Aorta (tissue), 5 donors: Measurements from ENCODE around the gene WFDC10A. TPM values are rescaled to one million over a fixed set of nuclear protein-coding genes. Genes with fewer than 3 reads are reported as not detected.
"Not testable (repeated sequence)": the region's sequence is repeated elsewhere in the genome, so short reads cannot be mapped to it uniquely, and the experiment has no call there.

Source experiments
- ATAC-seq: fragments of 200-7000 bp; cut with Tn5 transposase; one replicate; pipeline ENCODE4 v1.9.1; 2022; ENCODE audit warnings: moderate library complexity; ENCODE audit not compliant: low FRiP score
- DNase-seq, 2 donors: peaks; one replicate each; pipeline ENCODE4 v3.0.0-alpha.2; 2020
- H3K27ac ChIP-seq, 2 donors: one replicate each; pipeline ENCODE4 v1.5.1; 2013; ENCODE audit warnings: low read length in 2 of 2, mild to moderate bottlenecking in 2 of 2, moderate library complexity in 2 of 2, control low read depth in 1 of 2, inconsistent platforms in 1 of 2, low read depth in 1 of 2
- H3K27me3 ChIP-seq, 2 donors: one replicate each; pipeline ENCODE4 v1.6.1; 2013; ENCODE audit warnings: control low read depth in 1 of 2, low read length in 1 of 2, mild to moderate bottlenecking in 1 of 2, moderate library complexity in 1 of 2; ENCODE audit not compliant: insufficient read depth in 2 of 2, control insufficient read depth in 1 of 2
- H3K36me3 ChIP-seq, 2 donors: one replicate each; pipeline ENCODE4 v1.6.1; 2013; ENCODE audit warnings: control low read depth in 1 of 2, low read length in 1 of 2, mild to moderate bottlenecking in 1 of 2; ENCODE audit not compliant: insufficient read depth in 2 of 2, control insufficient read depth in 1 of 2
- H3K4me1 ChIP-seq, 2 donors: one replicate each; pipeline ENCODE4 v1.6.1; 2013; ENCODE audit warnings: low read length in 2 of 2, control low read depth in 1 of 2, mild to moderate bottlenecking in 1 of 2, moderate library complexity in 1 of 2; ENCODE audit not compliant: insufficient read depth in 2 of 2, control insufficient read depth in 1 of 2
- H3K4me3 ChIP-seq, 2 donors: one replicate each; pipeline ENCODE4 v1.5.1; 2013; ENCODE audit warnings: low read length in 2 of 2, control low read depth in 1 of 2, mild to moderate bottlenecking in 1 of 2
- H3K9me3 ChIP-seq: one replicate; pipeline ENCODE4 v1.6.1; 2013; ENCODE audit warnings: mild to moderate bottlenecking, low read length; ENCODE audit not compliant: control insufficient read depth
- WGBS, 2 donors: extraction: QIAGEN DNeasy Blood & Tissue Kit; methylation state at CpG; one replicate each; pipeline ENCODE4 v1.1.7; 2013; 5-methylcytosine and 5-hydroxymethylcytosine counted together
- intact Hi-C, 2 donors: fragments of 100-400 bp; cut with DNase I; formaldehyde crosslinking; loops; one replicate each; pipeline versions ENCODE4 v1.14.2 to v1.15.0; 2022
- polyA plus RNA-seq, 2 donors: library from polyadenylated mRNA; stranded (reverse); fragments of 200-250 nt; gene quantifications; one replicate each; pipeline ENCODE4 v1.2.3, GENCODE V29; 2013
- total RNA-seq, 2 donors: library from RNA; stranded (reverse); fragmentation: NEBNext Ultra II Directional; extraction: Animal tissue kit (Norgen Biotek cat#: 25700); gene quantifications; one replicate each; pipeline ENCODE4 v1.2.1, GENCODE V29; 2021
- donor health status: healthy with polysubstance abuse.
- donor health status: Bipolar disorder and iron deficiency.
- donor health status: DM: no; HTN: no; CAD: no.
- donor health status: DM: no; HTN: no; CAD: no.
- donor health status: DM: yes; HTN: yes; CAD: no.

The WFDC10A gene
- total and polyA plus RNA-seq, 4 donors = not detected

- H3K4me1 ChIP-seq = no peaks in the 10 kb centered on the region
- H3K9me3 ChIP-seq = peaks cover 1% of the 10 kb centered on the region
- ATAC-seq (no peak), DNase-seq (no peak)
- WGBS, 2 donors = 78 to 81% methylated on average over 1 of the region's 1 CpG
- intact Hi-C loops = no loop called here
- H3K36me3 ChIP-seq = no peaks in the 10 kb centered on the region
- no peak overlapping the region for H3K27ac ChIP-seq
- H3K4me3 ChIP-seq = no peak overlapping the region
- no peaks in the 10 kb centered on the region for H3K27me3 ChIP-seq
Measured at GRCh38 chr20:45636513-45636912, 7.0 kb downstream of the WFDC10A start.

- ATAC-seq = no peak
- no peak for DNase-seq
- Histone ChIP-seq H3K4me3 (no peak overlapping the region), H3K9me3 (peaks cover 1% of the 10 kb centered on the region), H3K27me3 (no peaks in the 10 kb centered on the region), H3K36me3 (no peaks in the 10 kb centered on the region), H3K27ac (no peak overlapping the region), H3K4me1 (no peaks in the 10 kb centered on the region)
- WGBS, 2 donors = 83 to 84% methylated on average over 5 of the region's 5 CpGs
- intact Hi-C loops = no loop called here
Measured at GRCh38 chr20:45639687-45640086, 10.1 kb downstream of the WFDC10A start.

- H3K9me3 ChIP-seq, H3K27me3 ChIP-seq, DNase-seq, H3K4me3 ChIP-seq, ATAC-seq, H3K4me1 ChIP-seq, H3K36me3 ChIP-seq, H3K27ac ChIP-seq, intact Hi-C loops: not testable (repeated sequence)
- WGBS, 2 donors = 92 to 95% methylated on average over 21 to 24 of the region's 24 CpGs
Measured at GRCh38 chr20:45641076-45641475, 11.5 kb downstream of the WFDC10A start.

- H3K4me1 ChIP-seq, ATAC-seq: not testable (repeated sequence)
Measured at GRCh38 chr20:45645869-45646268, 16.3 kb downstream of the WFDC10A start.

GRCh38 chr20:45646875-45647274 lies 17.3 kb downstream of the WFDC10A start:
- intact Hi-C loops = no loop called here
- Histone ChIP-seq H3K36me3 (no peaks in the 10 kb centered on the region), H3K27me3 (no peaks in the 10 kb centered on the region), H3K27ac (no peak overlapping the region), H3K9me3 (no peaks in the 10 kb centered on the region), H3K4me1 (no peaks in the 10 kb centered on the region), H3K4me3 (no peak overlapping the region)
- ATAC-seq = no peak
- DNase-seq = no peak
- WGBS, 2 donors = 82 to 89% methylated on average over 3 of the region's 3 CpGs

More at GRCh38 chr20:45645869-45646268, 16.3 kb downstream of the WFDC10A start:
- DNase-seq, H3K9me3 ChIP-seq, H3K36me3 ChIP-seq, H3K4me3 ChIP-seq, intact Hi-C loops, H3K27ac ChIP-seq, H3K27me3 ChIP-seq: not testable (repeated sequence)
- 89 to 91% methylated on average over 18 to 28 of the region's 28 CpGs for WGBS, 2 donors

GRCh38 chr20:45647441-45648050 lies 18.0 kb downstream of the WFDC10A start:
- DNase-seq = no peak
- H3K4me3 ChIP-seq = no peak overlapping the region
- no peaks in the 10 kb centered on the region for H3K27me3 ChIP-seq
- no peak for ATAC-seq
- H3K9me3 ChIP-seq = no peaks in the 10 kb centered on the region
- intact Hi-C loops = no loop called here
- no peaks in the 10 kb centered on the region for H3K36me3 ChIP-seq
- 57 to 73% methylated on average over 1 of the region's 1 CpG for WGBS, 2 donors
- H3K27ac ChIP-seq = no peak overlapping the region
- no peaks in the 10 kb centered on the region for H3K4me1 ChIP-seq

GRCh38 chr20:45649312-45649863 lies 19.8 kb downstream of the WFDC10A start:
- intact Hi-C loops = no loop called here
- Histone ChIP-seq H3K4me3 (no peak overlapping the region), H3K9me3 (no peaks in the 10 kb centered on the region), H3K36me3 (no peaks in the 10 kb centered on the region), H3K4me1 (no peaks in the 10 kb centered on the region), H3K27ac (no peak overlapping the region), H3K27me3 (no peaks in the 10 kb centered on the region)
- DNase-seq = no peak
- ATAC-seq = no peak
- 71 to 76% methylated on average over 6 of the region's 6 CpGs for WGBS, 2 donors

- H3K9me3 ChIP-seq, H3K4me1 ChIP-seq, H3K4me3 ChIP-seq, intact Hi-C loops, H3K27me3 ChIP-seq, H3K36me3 ChIP-seq, ATAC-seq, H3K27ac ChIP-seq, DNase-seq: not testable (repeated sequence)
- WGBS, 2 donors = 82 to 85% methylated on average over 7 of the region's 7 CpGs
Measured at GRCh38 chr20:45651726-45652125, 22.2 kb downstream of the WFDC10A start.

GRCh38 chr20:45657038-45657437 lies 27.5 kb downstream of the WFDC10A start:
- ATAC-seq, H3K4me3 ChIP-seq, DNase-seq, H3K27ac ChIP-seq, intact Hi-C loops, H3K27me3 ChIP-seq, H3K4me1 ChIP-seq, H3K36me3 ChIP-seq, H3K9me3 ChIP-seq: not testable (repeated sequence)
- 88 to 92% methylated on average over 3 of the region's 3 CpGs for WGBS, 2 donors
